ENCODE measurements around the gene SLC45A1.
"Not testable (repeated sequence)": the region's sequence is repeated elsewhere in the genome, so short reads cannot be mapped to it uniquely, and the experiment has no call there.

SLC45A1 gene

GRCh38 chr1:8378178-8378577 is 60.3 kb downstream of the SLC45A1 start:
- H3K9ac ChIP-seq (ENCODE audit: low read depth, low read length) = no peak overlapping the region
- no peaks in the 10 kb centered on the region for H3K9me3 ChIP-seq (ENCODE audit: insufficient read depth, low read depth, low read length)
- no peaks in the 10 kb centered on the region for H3K36me3 ChIP-seq (ENCODE audit: insufficient read depth, low read depth, low read length)
- no peak overlapping the region for H3K4me3 ChIP-seq (ENCODE audit: low read length)
- H3K4me1 ChIP-seq (ENCODE audit: insufficient read depth, low read length) = peaks cover 28% of the 10 kb centered on the region
- H3K27me3 ChIP-seq (ENCODE audit: insufficient read depth, low read length) = no peaks in the 10 kb centered on the region
- H3K27ac ChIP-seq (ENCODE audit: low read length) = no peak overlapping the region

GRCh38 chr1:8378981-8379470 is 61.1 kb downstream of the SLC45A1 start:
- Histone ChIP-seq H3K4me3 (ENCODE audit: low read length) (no peak overlapping the region), H3K4me1 (ENCODE audit: insufficient read depth, low read length) (peaks cover 19% of the 10 kb centered on the region), H3K27me3 (ENCODE audit: insufficient read depth, low read length) (no peaks in the 10 kb centered on the region), H3K9me3 (ENCODE audit: insufficient read depth, low read depth, low read length) (no peaks in the 10 kb centered on the region), H3K27ac (ENCODE audit: low read length) (no peak overlapping the region), H3K36me3 (ENCODE audit: insufficient read depth, low read depth, low read length) (no peaks in the 10 kb centered on the region), H3K9ac (ENCODE audit: low read depth, low read length) (no peak overlapping the region)

- H3K9ac ChIP-seq (ENCODE audit: low read depth, low read length) = no peak overlapping the region
- no peaks in the 10 kb centered on the region for H3K9me3 ChIP-seq (ENCODE audit: insufficient read depth, low read depth, low read length)
- no peak overlapping the region for H3K27ac ChIP-seq (ENCODE audit: low read length)
- H3K4me1 ChIP-seq (ENCODE audit: insufficient read depth, low read length) = peaks cover 15% of the 10 kb centered on the region
- no peaks in the 10 kb centered on the region for H3K27me3 ChIP-seq (ENCODE audit: insufficient read depth, low read length)
- H3K36me3 ChIP-seq (ENCODE audit: insufficient read depth, low read depth, low read length) = no peaks in the 10 kb centered on the region
- H3K4me3 ChIP-seq (ENCODE audit: low read length) = no peak overlapping the region
These were observed 61.7 kb downstream of the SLC45A1 start for GRCh38 chr1:8379513-8380186.

- not testable (repeated sequence) for H3K36me3 ChIP-seq (ENCODE audit: insufficient read depth, low read depth, low read length); H3K27ac ChIP-seq (ENCODE audit: low read length)
- peaks cover 15% of the 10 kb centered on the region for H3K4me1 ChIP-seq (ENCODE audit: insufficient read depth, low read length)
These were observed 62.4 kb downstream of the SLC45A1 start for GRCh38 chr1:8380310-8380709.

GRCh38 chr1:8381618-8382017 is 63.7 kb downstream of the SLC45A1 start:
- peaks cover 17% of the 10 kb centered on the region for H3K4me1 ChIP-seq (ENCODE audit: insufficient read depth, low read length)
- H3K27me3 ChIP-seq (ENCODE audit: insufficient read depth, low read length) = no peaks in the 10 kb centered on the region
- H3K27ac ChIP-seq (ENCODE audit: low read length) = no peak overlapping the region
- no peak overlapping the region for H3K9ac ChIP-seq (ENCODE audit: low read depth, low read length)
- no peaks in the 10 kb centered on the region for H3K9me3 ChIP-seq (ENCODE audit: insufficient read depth, low read depth, low read length)
- no peak overlapping the region for H3K4me3 ChIP-seq (ENCODE audit: low read length)
- no peaks in the 10 kb centered on the region for H3K36me3 ChIP-seq (ENCODE audit: insufficient read depth, low read depth, low read length)

More at GRCh38 chr1:8380310-8380709, 62.4 kb downstream of the SLC45A1 start:
- not testable (repeated sequence) for H3K9ac ChIP-seq (ENCODE audit: low read depth, low read length); H3K27me3 ChIP-seq (ENCODE audit: insufficient read depth, low read length); H3K4me3 ChIP-seq (ENCODE audit: low read length); H3K9me3 ChIP-seq (ENCODE audit: insufficient read depth, low read depth, low read length)

GRCh38 chr1:8382051-8382505 is 64.2 kb downstream of the SLC45A1 start:
- H3K36me3 ChIP-seq (ENCODE audit: insufficient read depth, low read depth, low read length) = no peaks in the 10 kb centered on the region
- H3K27me3 ChIP-seq (ENCODE audit: insufficient read depth, low read length) = no peaks in the 10 kb centered on the region
- H3K4me3 ChIP-seq (ENCODE audit: low read length) = no peak overlapping the region
- no peaks in the 10 kb centered on the region for H3K9me3 ChIP-seq (ENCODE audit: insufficient read depth, low read depth, low read length)
- H3K27ac ChIP-seq (ENCODE audit: low read length) = no peak overlapping the region
- H3K4me1 ChIP-seq (ENCODE audit: insufficient read depth, low read length) = peaks cover 17% of the 10 kb centered on the region
- H3K9ac ChIP-seq (ENCODE audit: low read depth, low read length) = no peak overlapping the region

- Histone ChIP-seq H3K9me3 (ENCODE audit: insufficient read depth, low read depth, low read length) (no peaks in the 10 kb centered on the region), H3K36me3 (ENCODE audit: insufficient read depth, low read depth, low read length) (no peaks in the 10 kb centered on the region), H3K27ac (ENCODE audit: low read length) (no peak overlapping the region), H3K4me1 (ENCODE audit: insufficient read depth, low read length) (peaks cover 17% of the 10 kb centered on the region), H3K27me3 (ENCODE audit: insufficient read depth, low read length) (no peaks in the 10 kb centered on the region), H3K9ac (ENCODE audit: low read depth, low read length) (no peak overlapping the region), H3K4me3 (ENCODE audit: low read length) (no peak overlapping the region)
These were observed 64.9 kb downstream of the SLC45A1 start for GRCh38 chr1:8382608-8383505.

GRCh38 chr1:8384088-8384487 is 66.2 kb downstream of the SLC45A1 start:
- H3K4me1 ChIP-seq (ENCODE audit: insufficient read depth, low read length) = peaks cover 17% of the 10 kb centered on the region
- no peaks in the 10 kb centered on the region for H3K27me3 ChIP-seq (ENCODE audit: insufficient read depth, low read length)
- H3K36me3 ChIP-seq (ENCODE audit: insufficient read depth, low read depth, low read length) = peaks cover 3% of the 10 kb centered on the region; the same call in 1 of the 2 replicates
- H3K27ac ChIP-seq (ENCODE audit: low read length) = no peak overlapping the region
- H3K9me3 ChIP-seq (ENCODE audit: insufficient read depth, low read depth, low read length) = no peaks in the 10 kb centered on the region
- no peak overlapping the region for H3K9ac ChIP-seq (ENCODE audit: low read depth, low read length)
- H3K4me3 ChIP-seq (ENCODE audit: low read length) = no peak overlapping the region

- H3K27me3 ChIP-seq (ENCODE audit: insufficient read depth, low read length) = no peaks in the 10 kb centered on the region
- H3K4me3 ChIP-seq (ENCODE audit: low read length) = no peak overlapping the region
- H3K9me3 ChIP-seq (ENCODE audit: insufficient read depth, low read depth, low read length) = no peaks in the 10 kb centered on the region
- H3K27ac ChIP-seq (ENCODE audit: low read length) = no peak overlapping the region
- peaks cover 5% of the 10 kb centered on the region; the same call in 1 of the 2 replicates for H3K36me3 ChIP-seq (ENCODE audit: insufficient read depth, low read depth, low read length)
- H3K9ac ChIP-seq (ENCODE audit: low read depth, low read length) = no peak overlapping the region
- peaks cover 16% of the 10 kb centered on the region for H3K4me1 ChIP-seq (ENCODE audit: insufficient read depth, low read length)
These were observed 66.7 kb downstream of the SLC45A1 start for GRCh38 chr1:8384577-8384976.

GRCh38 chr1:8386247-8386646 is 68.3 kb downstream of the SLC45A1 start:
- no peaks in the 10 kb centered on the region for H3K27me3 ChIP-seq (ENCODE audit: insufficient read depth, low read length)
- H3K27ac ChIP-seq (ENCODE audit: low read length) = no peak overlapping the region
- no peak overlapping the region for H3K4me3 ChIP-seq (ENCODE audit: low read length)
- no peaks in the 10 kb centered on the region for H3K9me3 ChIP-seq (ENCODE audit: insufficient read depth, low read depth, low read length)
- no peak overlapping the region for H3K9ac ChIP-seq (ENCODE audit: low read depth, low read length)
- peaks cover 9% of the 10 kb centered on the region; the same call in 1 of the 2 replicates for H3K36me3 ChIP-seq (ENCODE audit: insufficient read depth, low read depth, low read length)
- peaks cover 13% of the 10 kb centered on the region for H3K4me1 ChIP-seq (ENCODE audit: insufficient read depth, low read length)

GRCh38 chr1:8388732-8389562 is 71.0 kb downstream of the SLC45A1 start:
- Histone ChIP-seq H3K4me1 (ENCODE audit: insufficient read depth, low read length) (peaks cover 2% of the 10 kb centered on the region; the same call in 1 of the 2 replicates), H3K4me3 (ENCODE audit: low read length) (no peak overlapping the region), H3K27me3 (ENCODE audit: insufficient read depth, low read length) (no peaks in the 10 kb centered on the region), H3K36me3 (ENCODE audit: insufficient read depth, low read depth, low read length) (peaks cover 16% of the 10 kb centered on the region; the same call in 1 of the 2 replicates), H3K9ac (ENCODE audit: low read depth, low read length) (no peak overlapping the region), H3K27ac (ENCODE audit: low read length) (no peak overlapping the region), H3K9me3 (ENCODE audit: insufficient read depth, low read depth, low read length) (no peaks in the 10 kb centered on the region)
